NCI-H1436 (cell line): ENCODE data around the gene RUNX1.

Source experiments
- DNase-seq: peaks from one replicate; lab custom pipeline; 2025; lab: John Stamatoyannopoulos, UW

The RUNX1 gene

DNA sequence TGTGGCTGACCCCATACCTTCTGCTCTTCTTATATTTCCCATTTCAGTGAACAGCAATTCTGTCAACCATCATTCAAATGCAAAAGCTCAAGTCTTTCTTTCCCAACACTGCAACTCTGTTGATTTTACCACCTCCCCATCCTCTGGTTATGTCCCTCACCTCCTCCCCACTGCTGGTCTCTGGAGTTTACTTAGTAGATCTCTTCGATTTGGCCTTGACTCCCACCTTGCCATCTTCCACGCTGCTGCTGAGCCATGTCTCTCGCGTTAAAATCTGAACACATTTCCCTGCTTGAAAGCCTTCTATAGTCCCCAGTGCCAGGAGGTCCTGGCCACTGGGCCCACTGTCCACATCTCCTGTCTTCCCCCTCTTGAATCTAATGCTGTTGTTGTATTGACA is 125.5 kb downstream of the RUNX1 start:
- DNase-seq, result no peak

GRCh38 chr21:34923202-34923601 is 125.9 kb downstream of the RUNX1 start:
- no peak for DNase-seq

- no peak for DNase-seq
These were observed 126.6 kb downstream of the RUNX1 start for GRCh38 chr21:34922479-34922878.

- no peak for DNase-seq
These were observed 128.0 kb downstream of the RUNX1 start for GRCh38 chr21:34921151-34921550.

DNA sequence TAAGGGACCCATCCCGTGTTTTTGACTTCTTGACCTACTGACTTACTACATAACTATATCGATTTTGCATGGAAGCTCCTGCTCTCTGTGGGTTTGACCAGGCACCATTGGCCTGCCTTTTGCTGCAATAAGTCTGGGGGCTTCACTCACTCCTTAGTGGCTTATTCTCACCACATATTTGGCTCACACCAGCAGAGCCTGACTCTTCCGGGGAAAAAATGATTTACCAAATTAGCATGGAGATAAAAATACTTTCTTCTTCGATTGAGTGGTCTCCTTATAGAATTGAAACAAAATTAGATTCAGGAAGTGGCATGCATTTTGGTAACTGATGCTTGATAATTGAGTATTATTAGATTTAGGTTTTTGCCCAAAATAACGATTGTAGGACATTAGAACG is 129.7 kb downstream of the RUNX1 start:
- DNase-seq, result no peak

DNA sequence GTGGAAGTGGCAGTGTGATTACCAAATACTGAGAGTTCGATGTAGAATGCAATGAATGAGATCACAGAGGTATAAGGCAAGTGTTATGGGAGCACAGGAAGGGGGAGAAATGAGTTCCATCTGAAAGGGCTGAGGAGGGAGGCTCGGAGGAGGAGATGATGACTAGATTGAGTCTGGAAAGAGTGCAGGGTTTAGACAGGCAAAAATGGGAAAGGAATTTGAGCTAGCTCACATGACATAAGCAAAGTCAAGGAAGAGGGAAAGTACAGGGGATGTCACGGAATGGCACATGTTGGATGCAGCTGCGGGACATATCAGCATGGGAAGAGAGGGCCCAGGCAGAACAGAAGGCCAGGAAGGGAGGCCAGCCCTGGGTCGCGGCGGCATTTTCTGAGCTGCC is 132.7 kb downstream of the RUNX1 start:
- DNase-seq, result no peak

GRCh38 chr21:34915364-34915841 is 133.7 kb downstream of the RUNX1 start:
- DNase-seq, result no peak

- no peak for DNase-seq
These were observed 134.9 kb downstream of the RUNX1 start for GRCh38 chr21:34914239-34914638.

DNA sequence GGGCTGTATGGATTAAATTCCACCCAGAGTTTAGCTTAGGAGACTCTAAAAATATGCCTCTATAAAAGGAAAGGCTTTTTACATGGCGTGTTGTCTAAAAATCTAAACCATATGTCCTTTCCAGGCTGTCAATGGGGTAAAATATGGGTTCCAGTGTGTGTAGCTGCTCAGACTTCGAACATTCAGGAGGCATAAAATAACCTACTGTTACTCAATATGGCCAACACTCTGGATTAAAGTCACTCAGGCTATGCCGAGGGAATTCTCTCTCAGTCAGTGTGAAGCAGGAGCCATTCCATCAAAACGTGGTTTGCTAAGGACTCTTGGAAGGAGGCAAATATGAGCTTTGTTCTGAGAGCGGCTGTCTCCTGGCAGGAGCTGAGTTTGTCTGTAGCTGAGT is 135.3 kb downstream of the RUNX1 start:
- no peak for DNase-seq

DNA sequence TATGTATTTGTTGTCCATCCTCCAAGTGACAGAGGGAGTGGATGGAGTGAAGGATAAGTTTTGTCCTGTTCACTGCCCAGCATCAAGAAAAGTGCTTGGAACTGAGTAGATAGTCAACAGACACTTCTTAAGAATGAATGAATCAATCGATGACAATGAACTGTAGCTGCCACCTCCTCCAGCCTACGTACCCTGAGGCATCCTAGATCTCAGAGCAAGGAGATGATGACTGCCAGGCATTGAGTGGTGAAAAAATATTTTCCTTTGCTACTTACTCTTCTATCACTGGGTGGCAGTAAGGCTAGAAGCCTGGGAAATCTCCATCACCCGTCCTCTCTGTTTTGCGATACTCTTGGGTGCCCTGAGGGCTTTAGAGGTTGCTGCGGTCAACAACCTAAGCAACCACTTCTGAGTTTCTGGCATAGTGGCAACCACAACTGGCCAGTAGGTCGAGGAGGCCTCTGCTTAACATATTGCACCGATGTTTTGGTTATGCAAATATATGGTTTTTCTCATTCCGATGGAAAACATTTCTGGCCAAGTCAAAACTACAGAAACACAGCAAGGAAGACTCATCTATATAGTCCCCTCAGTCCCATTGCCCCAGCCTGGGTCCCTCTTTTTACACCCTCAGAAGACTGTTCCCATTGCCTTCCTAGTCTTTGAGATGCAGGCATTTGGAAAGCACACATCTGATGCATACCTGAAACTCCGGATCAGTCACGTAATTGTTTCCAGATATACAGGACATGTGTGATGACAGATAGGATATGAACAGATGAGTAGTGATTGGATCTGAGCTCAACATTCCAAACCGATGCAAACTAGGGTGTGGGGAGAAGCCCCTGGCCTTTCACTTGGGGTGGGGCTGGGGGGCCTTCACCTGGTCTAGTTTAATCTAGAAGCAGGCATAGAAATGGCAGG is 136.8 kb downstream of the RUNX1 start:
- DNase-seq, result no peak

GRCh38 chr21:34911360-34911759 is 137.7 kb downstream of the RUNX1 start:
- DNase-seq, result no peak

DNA sequence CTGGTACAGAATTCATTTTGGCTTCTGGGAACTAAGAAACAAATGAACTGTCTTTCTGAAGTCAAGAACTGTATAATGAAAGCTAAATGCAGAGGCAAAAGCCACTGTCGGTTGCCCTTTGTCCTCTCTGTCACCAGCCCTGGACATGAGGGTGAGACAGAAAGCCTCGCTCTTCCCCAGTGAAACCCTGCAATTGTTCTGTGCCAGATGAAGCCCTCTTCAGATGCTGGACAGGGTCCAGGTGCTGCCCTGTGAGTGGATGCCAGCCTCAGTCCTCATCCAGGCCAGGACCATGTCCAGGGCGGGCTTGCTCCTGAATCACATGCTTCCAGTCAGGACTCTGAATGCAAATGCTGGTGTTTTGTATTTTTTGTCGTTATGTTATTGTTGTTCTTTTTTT is 138.7 kb downstream of the RUNX1 start:
- no peak for DNase-seq

DNA sequence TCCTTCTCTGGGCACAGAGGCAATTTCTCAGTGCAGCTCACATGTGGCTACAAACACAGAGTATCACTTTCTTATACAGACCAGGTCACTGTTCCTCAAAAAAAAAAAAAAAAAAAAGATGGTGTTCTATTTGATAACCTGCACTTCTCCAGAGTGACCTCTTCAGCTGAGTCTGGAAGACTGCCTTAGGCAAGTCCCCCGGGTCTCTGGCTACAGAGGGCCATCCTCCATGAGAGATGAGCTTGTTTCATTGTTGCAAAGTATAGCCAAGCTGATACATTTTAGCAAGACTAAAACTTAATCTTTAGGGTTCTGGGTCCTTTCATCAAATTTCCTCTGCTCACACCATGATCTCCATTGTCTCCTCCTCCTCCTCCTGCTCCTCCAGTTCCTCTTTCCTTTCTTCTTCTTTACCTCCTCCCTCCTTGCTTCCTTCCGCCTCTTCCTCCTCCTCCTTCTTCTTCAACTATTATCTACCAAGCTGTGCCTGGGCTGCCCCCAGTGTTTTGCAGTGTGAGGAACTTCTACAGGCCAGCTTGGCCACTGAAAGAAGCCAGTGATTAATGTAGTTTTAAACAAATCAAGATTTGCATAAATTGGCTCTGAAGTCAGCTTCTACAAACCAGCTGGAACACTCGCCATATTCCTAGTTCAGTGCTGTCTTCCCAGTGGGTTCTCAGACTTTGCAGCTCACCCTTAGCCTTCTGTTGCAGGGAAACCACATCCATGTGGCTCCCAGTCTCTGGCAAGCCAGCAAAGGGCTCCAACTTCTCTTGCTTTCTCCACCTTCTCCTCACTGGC is 139.4 kb downstream of the RUNX1 start:
- DNase-seq, result no peak

GRCh38 chr21:34908419-34909055 is 140.6 kb downstream of the RUNX1 start:
- no peak for DNase-seq

DNA sequence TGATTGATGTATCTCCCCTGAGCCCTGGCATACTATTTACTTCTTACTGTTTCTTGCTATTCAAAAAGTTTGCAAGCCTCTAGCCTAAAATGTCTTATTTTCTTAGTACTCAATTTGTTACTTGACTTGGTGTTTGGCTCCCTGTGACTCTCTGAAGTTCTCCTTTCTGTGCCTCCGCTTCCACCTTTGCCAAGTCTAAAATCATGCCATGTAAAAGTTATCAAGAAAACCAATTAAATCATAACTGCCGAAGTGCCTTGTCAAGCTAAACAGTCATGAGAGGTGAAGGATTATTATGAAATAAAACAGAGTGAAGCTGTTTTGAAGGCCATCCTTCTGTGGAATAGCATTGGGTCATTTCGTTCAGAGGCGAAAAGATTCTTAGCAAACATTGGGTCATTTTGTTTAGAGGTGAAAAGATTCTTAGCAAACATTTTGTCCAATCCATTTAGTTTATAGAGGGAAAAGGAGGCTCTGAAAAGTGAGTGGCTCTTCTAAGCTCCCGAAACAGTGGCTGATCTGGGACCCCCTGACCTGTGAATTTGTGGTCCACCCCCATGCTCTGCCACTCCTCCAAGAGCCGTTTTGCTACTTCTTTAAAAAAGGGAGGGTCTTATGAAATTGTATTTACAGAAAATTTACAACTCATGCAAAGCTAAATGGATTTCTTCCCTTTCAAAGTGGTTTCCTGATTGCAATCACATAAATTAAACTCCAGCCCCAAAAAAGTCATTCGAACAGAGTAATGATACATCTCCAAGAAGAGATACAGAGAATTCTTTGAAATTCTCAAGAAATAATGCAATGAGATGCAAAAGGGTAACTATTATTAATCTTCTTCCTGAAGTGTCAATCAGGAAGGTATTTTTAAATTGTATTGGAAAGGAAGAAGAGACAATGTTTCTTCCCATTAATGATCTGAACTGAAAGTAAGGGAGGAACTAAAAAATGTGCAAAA is 141.4 kb downstream of the RUNX1 start:
- no peak for DNase-seq

GRCh38 chr21:34906401-34906800 is 142.7 kb downstream of the RUNX1 start:
- DNase-seq, result no peak

DNA sequence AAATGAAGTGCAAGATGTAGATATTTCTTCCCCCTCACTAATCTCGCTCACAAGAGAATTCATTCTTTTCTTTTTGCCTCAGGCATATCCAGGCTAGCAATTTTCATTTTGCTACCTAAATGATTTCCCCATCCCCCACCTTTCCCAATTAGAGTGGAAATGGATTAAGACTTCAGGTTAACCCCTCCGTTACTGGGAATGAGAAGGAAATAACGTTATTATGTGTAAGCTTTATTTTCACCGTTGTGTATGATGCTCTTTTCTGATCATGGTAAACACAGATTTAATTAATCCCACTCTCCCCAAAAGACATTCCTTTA is 143.9 kb downstream of the RUNX1 start:
- DNase-seq, result no peak

- DNase-seq, result no peak
These were observed 144.4 kb downstream of the RUNX1 start for GRCh38 chr21:34904526-34905217.

DNA sequence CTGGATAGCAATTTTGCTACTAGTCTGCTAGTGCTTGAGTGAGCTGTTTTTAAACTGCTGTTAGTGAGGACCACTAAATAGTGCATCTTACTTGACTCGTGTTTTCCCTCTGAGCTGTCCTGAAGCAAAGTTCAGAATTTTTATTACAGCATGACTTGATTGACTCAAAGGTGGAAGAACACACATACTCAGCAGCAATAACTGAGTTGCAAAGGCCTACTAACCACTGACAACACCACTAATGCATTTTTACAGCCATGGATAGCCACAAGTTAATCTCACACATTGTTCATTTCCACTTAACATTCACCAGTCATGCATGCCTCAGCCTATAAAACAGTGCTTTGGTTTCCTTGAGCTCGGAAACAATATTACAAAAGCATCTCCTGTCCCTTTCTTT is 148.7 kb downstream of the RUNX1 start:
- DNase-seq, result no peak

DNA sequence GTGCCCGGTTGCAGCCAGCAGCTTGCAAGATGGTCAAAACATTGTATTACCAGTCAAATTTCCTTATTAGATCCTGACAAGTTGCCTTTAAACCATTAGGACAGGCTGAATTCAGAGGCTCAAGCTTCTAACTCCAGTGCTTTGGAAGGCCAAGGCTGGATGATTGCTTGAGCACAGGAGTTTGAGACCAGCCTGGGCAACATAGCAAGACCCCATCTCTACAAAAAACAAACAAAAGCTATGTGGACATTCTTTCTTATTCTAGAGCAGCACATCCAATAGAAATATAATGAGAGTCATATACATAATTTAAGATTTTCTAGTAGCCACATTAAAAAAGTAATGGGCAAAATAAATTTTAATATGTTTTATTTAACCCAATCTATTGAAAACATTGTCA is 149.3 kb downstream of the RUNX1 start:
- no peak for DNase-seq

- no peak for DNase-seq
These were observed 149.8 kb downstream of the RUNX1 start for GRCh38 chr21:34899302-34899701.
